ENCODE results near the gene ADGRE2. TPM values are rescaled to one million over a fixed set of nuclear protein-coding genes. Genes with fewer than 3 reads are reported as not detected.
A peak's percentile ranks its signal among the peaks of the same experiment; 100 is the strongest.

ADGRE2 gene
- total RNA-seq, 4 donors from 2014 or later, result 8.1 to 14.3 (median 12.9) TPM

- DNase-seq (ENCODE audit: low spot score in 2 of 2), result no peak
- no peak for TF ChIP-seq CTCF (IDR thresholded peaks at IDR 0.05)
- no peak for TF ChIP-seq POLR2AphosphoS5 (IDR thresholded peaks at IDR 0.05)
- no peak for TF ChIP-seq EP300 (IDR thresholded peaks at IDR 0.05)
- TF ChIP-seq POLR2A (IDR thresholded peaks at IDR 0.05), result no peak
- H3K27ac ChIP-seq, result no peak overlapping the region
- no peaks in the 10 kb centered on the region for H3K4me1 ChIP-seq
- H3K27me3 ChIP-seq, result no peaks in the 10 kb centered on the region
- 95% methylated on average over 10 of the region's 18 CpGs for whole genome bisulfite sequencing
- no peak overlapping the region for H3K4me3 ChIP-seq
- H3K9me3 ChIP-seq, result peaks cover 61% of the 10 kb centered on the region
- peaks cover 83% of the 10 kb centered on the region for H3K36me3 ChIP-seq
Observed at GRCh38 chr19:14718522-14719116, 59.7 kb downstream of the ADGRE2 start.

GRCh38 chr19:14715841-14716240 is 62.5 kb downstream of the ADGRE2 start:
- 97% methylated on average over 4 of the region's 4 CpGs for WGBS
- no peak overlapping the region for H3K4me3 ChIP-seq
- no peak for TF ChIP-seq CTCF (IDR thresholded peaks at IDR 0.05)
- TF ChIP-seq POLR2AphosphoS5 (IDR thresholded peaks at IDR 0.05), result no peak
- H3K36me3 ChIP-seq, result peaks cover 98% of the 10 kb centered on the region
- no peaks in the 10 kb centered on the region for H3K27me3 ChIP-seq
- peak in 1 of 2 donors; percentile 56 for DNase-seq (ENCODE audit: low spot score in 2 of 2)
- H3K27ac ChIP-seq, result no peak overlapping the region
- no peaks in the 10 kb centered on the region for H3K4me1 ChIP-seq
- H3K9me3 ChIP-seq, result peaks cover 46% of the 10 kb centered on the region

- 86% methylated on average over 5 of the region's 6 CpGs for WGBS
- no peak for TF ChIP-seq EP300 (IDR thresholded peaks at IDR 0.05)
- no peak for TF ChIP-seq POLR2A (IDR thresholded peaks at IDR 0.05)
- no peak for TF ChIP-seq CTCF (IDR thresholded peaks at IDR 0.05)
- TF ChIP-seq POLR2AphosphoS5 (IDR thresholded peaks at IDR 0.05), result no peak
- DNase-seq (ENCODE audit: low spot score in 2 of 2), result no peak
- no peaks in the 10 kb centered on the region for H3K4me1 ChIP-seq
- no peak overlapping the region for H3K27ac ChIP-seq
- H3K36me3 ChIP-seq, result peaks cover 95% of the 10 kb centered on the region
- no peaks in the 10 kb centered on the region for H3K27me3 ChIP-seq
- no peaks in the 10 kb centered on the region for H3K9me3 ChIP-seq
- H3K4me3 ChIP-seq, result no peak overlapping the region
Observed at GRCh38 chr19:14704450-14704849, 73.9 kb downstream of the ADGRE2 start.

GRCh38 chr19:14703833-14704232 is 74.5 kb downstream of the ADGRE2 start:
- Histone ChIP-seq H3K9me3 (no peaks in the 10 kb centered on the region), H3K4me3 (no peak overlapping the region), H3K27ac (no peak overlapping the region), H3K4me1 (no peaks in the 10 kb centered on the region), H3K27me3 (no peaks in the 10 kb centered on the region), H3K36me3 (peaks cover 94% of the 10 kb centered on the region)
- 93% methylated on average over 6 of the region's 6 CpGs for WGBS
- TF ChIP-seq CTCF (IDR thresholded peaks at IDR 0.05), result no peak
- TF ChIP-seq POLR2AphosphoS5 (IDR thresholded peaks at IDR 0.05), result no peak
- no peak for TF ChIP-seq POLR2A (IDR thresholded peaks at IDR 0.05)
- TF ChIP-seq EP300 (IDR thresholded peaks at IDR 0.05), result no peak
- DNase-seq (ENCODE audit: low spot score in 2 of 2), result no peak

- Histone ChIP-seq H3K36me3 (peaks cover 88% of the 10 kb centered on the region), H3K4me3 (no peak overlapping the region)
- TF ChIP-seq EP300 (IDR thresholded peaks at IDR 0.05) (no peak), POLR2A (IDR thresholded peaks at IDR 0.05) (no peak), POLR2AphosphoS5 (IDR thresholded peaks at IDR 0.05) (no peak), CTCF (IDR thresholded peaks at IDR 0.05) (no peak)
Observed at GRCh38 chr19:14700711-14701375, 77.5 kb downstream of the ADGRE2 start.

More at GRCh38 chr19:14700711-14701375, 77.5 kb downstream of the ADGRE2 start:
- no peaks in the 10 kb centered on the region for H3K9me3 ChIP-seq
- DNase-seq (ENCODE audit: low spot score in 2 of 2), result no peak
- H3K27me3 ChIP-seq, result no peaks in the 10 kb centered on the region
- 100% methylated on average over 9 of the region's 9 CpGs for WGBS
- no peak overlapping the region for H3K27ac ChIP-seq
- no peaks in the 10 kb centered on the region for H3K4me1 ChIP-seq

All from suprapubic skin (tissue), 4 donors.